ENCODE data around the gene UNC45B. TPM values are rescaled to one million over a fixed set of nuclear protein-coding genes. Genes with fewer than 3 reads are reported as not detected.

Gene UNC45B
- total RNA-seq (238 and 241 TPM in 2 replicates), polyA plus RNA-seq (174 and 197 TPM in 2 replicates)

- peak in 1 of 2 donors; percentile 93 for DNase-seq (ENCODE audit: low read depth in 1 of 2, low spot score in 1 of 2)
- Histone ChIP-seq H3K4me3 (peak within 1 kb of the TSS; percentile 29), H3K36me3 (peaks cover 20% of the 10 kb centered on the region), H3K27ac (peak within 1 kb of the TSS; percentile 99), H3K9me3 (ENCODE audit: low read depth) (no peaks in the 10 kb centered on the region), H3K4me1 (ENCODE audit: low read depth) (peaks cover 32% of the 10 kb centered on the region), H3K27me3 (no peaks in the 10 kb centered on the region)
- TF ChIP-seq CTCF (IDR thresholded peaks at IDR 0.05; ENCODE audit: low read depth, low read length), result no peak
Measured at GRCh38 chr17:35147375-35147905, at the start of gene UNC45B. Gene UNC45B (plus strand): TSS chr17:35147817. CDS start chr17:35148264, 447 bp downstream.

- no peak overlapping the region for H3K27ac ChIP-seq
- no peak for TF ChIP-seq CTCF (IDR thresholded peaks at IDR 0.05; ENCODE audit: low read depth, low read length)
- no peaks in the 10 kb centered on the region for H3K4me1 ChIP-seq (ENCODE audit: low read depth)
- H3K9me3 ChIP-seq (ENCODE audit: low read depth), result no peaks in the 10 kb centered on the region
- no peak for DNase-seq (ENCODE audit: low read depth in 1 of 2, low spot score in 1 of 2)
- H3K27me3 ChIP-seq, result no peaks in the 10 kb centered on the region
- H3K36me3 ChIP-seq, result peaks cover 3% of the 10 kb centered on the region
- H3K4me3 ChIP-seq, result no peak overlapping the region
Measured at GRCh38 chr17:35099908-35100307, 47.7 kb upstream of the UNC45B start.

- no peaks in the 10 kb centered on the region for H3K27me3 ChIP-seq
Measured at GRCh38 chr17:35101036-35101435, 46.6 kb upstream of the UNC45B start.

GRCh38 chr17:35101725-35102124, 45.9 kb upstream of the UNC45B start:
- Histone ChIP-seq H3K27me3 (no peaks in the 10 kb centered on the region), H3K9me3 (ENCODE audit: low read depth) (no peaks in the 10 kb centered on the region), H3K4me3 (no peak overlapping the region), H3K4me1 (ENCODE audit: low read depth) (no peaks in the 10 kb centered on the region), H3K36me3 (peaks cover 7% of the 10 kb centered on the region), H3K27ac (no peak overlapping the region)
- TF ChIP-seq CTCF (IDR thresholded peaks at IDR 0.05; ENCODE audit: low read depth, low read length), result no peak
- no peak for DNase-seq (ENCODE audit: low read depth in 1 of 2, low spot score in 1 of 2)

More at GRCh38 chr17:35101036-35101435, 46.6 kb upstream of the UNC45B start:
- Histone ChIP-seq H3K27ac (no peak overlapping the region), H3K4me3 (no peak overlapping the region), H3K36me3 (peaks cover 6% of the 10 kb centered on the region), H3K4me1 (ENCODE audit: low read depth) (no peaks in the 10 kb centered on the region), H3K9me3 (ENCODE audit: low read depth) (no peaks in the 10 kb centered on the region)
- DNase-seq (ENCODE audit: low read depth in 1 of 2, low spot score in 1 of 2), result no peak
- no peak for TF ChIP-seq CTCF (IDR thresholded peaks at IDR 0.05; ENCODE audit: low read depth, low read length)

- no peaks in the 10 kb centered on the region for H3K27me3 ChIP-seq
Measured at GRCh38 chr17:35103271-35103670, 44.3 kb upstream of the UNC45B start.

More at GRCh38 chr17:35103271-35103670, 44.3 kb upstream of the UNC45B start:
- no peak overlapping the region for H3K27ac ChIP-seq
- no peak for DNase-seq (ENCODE audit: low read depth in 1 of 2, low spot score in 1 of 2)
- H3K9me3 ChIP-seq (ENCODE audit: low read depth), result no peaks in the 10 kb centered on the region
- no peak overlapping the region for H3K4me3 ChIP-seq
- peaks cover 7% of the 10 kb centered on the region for H3K36me3 ChIP-seq
- no peaks in the 10 kb centered on the region for H3K4me1 ChIP-seq (ENCODE audit: low read depth)
- no peak for TF ChIP-seq CTCF (IDR thresholded peaks at IDR 0.05; ENCODE audit: low read depth, low read length)
